Activated CD4-positive, alpha-beta T cell treated with anti-CD3 and anti-CD28 coated beads, Interleukin-2, Interleukin-4, amounts not matched to agents 100 ng/mL and 50 ng/mL, durations not matched to agents 16 hours and 8 hours (primary cell): ENCODE measurements around the gene TRAFD1.

ENCODE experiments used
- DNase-seq: peaks from one replicate; pipeline ENCODE4 v3.0.0-alpha.2; 2020; ENCODE audit warnings: low spot score

TRAFD1 gene

DNA sequence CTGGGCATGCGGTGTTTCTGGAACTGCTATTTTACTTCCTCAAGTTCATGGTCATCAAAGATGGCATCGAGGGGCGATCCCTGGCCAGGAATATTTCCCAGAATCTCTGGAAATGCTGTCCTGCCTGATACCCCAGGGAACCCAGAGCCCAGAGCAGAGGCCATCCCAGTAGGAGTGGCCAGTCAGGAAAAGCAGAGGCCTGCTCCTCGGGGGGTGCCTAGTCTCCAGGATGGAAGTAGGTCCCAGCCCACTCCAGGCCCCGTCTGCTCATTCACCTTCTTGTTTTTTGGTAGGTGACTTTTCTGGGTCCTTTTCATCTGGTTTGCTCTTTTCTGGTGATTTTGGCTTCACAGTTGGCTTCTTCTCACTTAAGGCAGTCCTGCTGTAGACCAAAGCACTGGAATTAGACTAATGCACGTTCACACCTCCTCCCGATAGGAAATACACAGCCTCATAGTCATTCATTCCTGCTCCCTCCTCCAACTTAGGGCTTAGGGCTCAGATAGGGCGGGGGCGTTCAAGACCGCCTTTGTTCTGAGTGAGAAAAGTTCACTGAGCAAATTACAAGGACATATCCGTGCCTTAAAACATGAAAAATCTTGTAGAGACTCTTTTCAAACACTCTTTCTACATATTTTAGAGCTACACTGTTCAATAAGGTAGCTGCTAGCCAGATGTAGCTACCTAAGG lies 51.1 kb downstream of the TRAFD1 start:
- no peak for DNase-seq

- DNase-seq = no peak
Measured at GRCh38 chr12:112178796-112179195, 53.4 kb downstream of the TRAFD1 start.

DNA sequence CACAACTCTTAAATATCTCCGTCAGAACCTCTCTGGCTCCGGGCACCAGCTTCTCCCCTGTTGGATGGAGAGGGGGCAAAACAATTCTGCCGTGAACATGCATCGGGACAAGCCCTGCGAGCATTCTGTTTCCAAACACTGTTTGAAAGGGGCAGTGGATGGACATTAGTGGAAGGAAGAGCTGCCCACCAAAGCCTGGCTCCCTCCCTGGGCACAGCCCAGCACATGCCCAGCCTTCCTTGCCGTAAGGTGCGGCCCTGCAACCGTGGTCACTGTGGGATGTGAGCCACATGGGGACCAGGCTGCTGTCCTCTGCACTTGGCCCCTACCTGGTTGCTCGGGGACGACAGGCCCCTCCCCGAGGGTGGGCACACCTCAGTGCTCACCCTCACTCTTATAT lies 54.0 kb downstream of the TRAFD1 start:
- DNase-seq = no peak

GRCh38 chr12:112179916-112180315 lies 54.6 kb downstream of the TRAFD1 start:
- DNase-seq = no peak

GRCh38 chr12:112180422-112180821 lies 55.1 kb downstream of the TRAFD1 start:
- no peak for DNase-seq

DNA sequence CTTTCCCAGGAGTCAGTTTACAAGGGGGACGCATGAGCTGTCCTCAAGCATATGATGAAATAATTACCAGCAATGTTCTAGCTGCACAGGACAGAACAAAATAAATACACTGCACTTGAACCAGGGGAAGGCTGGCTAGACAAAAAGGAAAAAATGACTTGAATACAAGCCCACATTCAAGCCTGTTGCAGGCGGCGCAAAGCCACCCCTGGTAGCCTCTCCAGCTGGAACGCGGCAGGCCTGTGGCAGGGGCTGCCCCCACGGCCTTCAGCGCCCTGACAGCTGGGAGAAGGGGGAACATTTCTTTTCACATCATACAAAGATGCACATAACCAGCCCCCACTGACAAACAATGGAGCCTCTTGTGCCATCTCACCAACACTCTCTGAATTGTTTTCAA lies 57.1 kb downstream of the TRAFD1 start:
- DNase-seq = no peak

DNA sequence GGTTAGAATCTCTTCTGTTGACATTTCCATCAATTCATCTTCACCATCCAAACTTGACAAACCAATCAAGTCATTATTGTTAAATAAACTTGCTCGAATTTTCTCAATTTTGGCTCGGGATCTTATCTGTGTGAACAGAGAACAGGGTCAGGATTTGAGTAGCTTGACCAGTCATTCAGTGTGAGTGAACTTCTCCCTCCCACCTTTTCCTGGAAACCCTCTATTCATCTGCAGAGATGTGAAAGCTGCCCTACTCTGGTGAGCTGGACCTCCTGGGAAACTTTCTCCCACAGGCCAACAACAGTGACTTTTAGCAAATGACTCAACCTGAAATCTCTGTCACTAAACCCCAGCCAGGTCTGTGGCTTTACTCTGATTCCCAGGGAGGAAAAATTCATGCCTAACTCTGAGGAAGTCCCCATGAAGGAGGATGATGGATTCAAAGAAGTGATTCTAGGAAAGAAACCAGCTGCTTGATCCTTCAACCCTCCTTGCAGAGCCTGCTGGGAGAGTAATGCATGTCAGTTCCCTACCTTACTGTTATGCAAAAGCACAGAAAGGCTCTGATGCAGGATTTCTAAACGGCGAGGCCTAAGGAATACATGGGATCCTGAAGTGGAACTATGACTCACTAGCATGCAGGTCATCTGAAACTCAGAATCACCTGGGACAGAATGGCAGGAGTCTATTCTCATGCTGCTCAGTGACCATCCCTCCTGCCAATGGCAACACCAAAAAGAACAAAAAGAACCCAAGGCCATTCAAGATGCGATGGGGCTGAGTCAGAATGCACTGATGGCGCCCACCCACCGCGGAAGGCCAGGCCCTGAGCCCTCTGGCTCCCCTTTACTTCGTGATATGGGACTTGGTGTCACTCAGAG lies 58.0 kb downstream of the TRAFD1 start:
- DNase-seq = peak; percentile 64

GRCh38 chr12:112184056-112184887 lies 58.9 kb downstream of the TRAFD1 start:
- DNase-seq = no peak

- no peak for DNase-seq
Measured at GRCh38 chr12:112185093-112185923, 59.9 kb downstream of the TRAFD1 start.

GRCh38 chr12:112188130-112188830 lies 62.9 kb downstream of the TRAFD1 start:
- no peak for DNase-seq

DNA sequence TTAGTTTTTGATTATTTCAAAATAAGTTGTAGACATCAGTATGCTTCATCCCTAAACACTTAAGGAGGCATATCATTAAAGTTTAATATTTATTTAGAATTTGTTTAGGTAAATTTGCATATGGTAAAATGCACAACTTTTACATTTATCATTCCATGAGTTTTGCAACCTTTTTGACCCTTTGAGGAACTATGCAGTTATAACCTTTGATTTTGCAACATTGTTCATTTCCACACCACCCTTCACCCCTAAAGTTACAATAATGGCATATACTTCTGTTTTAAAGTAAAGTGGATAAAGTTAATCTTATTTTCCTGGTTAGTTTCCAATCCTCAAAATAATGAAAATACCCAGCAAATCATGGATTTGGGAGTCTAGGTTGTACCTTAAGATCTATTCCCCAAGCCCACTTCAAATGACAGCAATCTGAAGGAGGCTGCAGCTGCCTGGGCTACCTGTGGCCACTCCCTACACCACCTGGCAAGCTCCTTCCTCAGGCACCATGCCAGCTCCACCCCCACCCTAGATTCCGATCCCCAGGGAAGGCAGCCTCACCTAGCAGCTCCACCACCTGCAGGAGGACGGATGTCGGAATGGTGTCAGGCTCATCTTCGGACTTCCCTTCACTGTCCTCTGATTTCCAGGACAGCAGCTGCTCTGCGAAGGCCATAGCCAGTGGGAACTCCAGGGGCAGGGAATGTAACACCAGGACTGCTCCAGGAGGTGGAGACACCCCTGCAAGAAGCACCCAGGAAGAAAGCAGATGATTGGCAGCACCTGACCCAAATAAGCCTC lies 65.1 kb downstream of the TRAFD1 start:
- no peak for DNase-seq

DNA sequence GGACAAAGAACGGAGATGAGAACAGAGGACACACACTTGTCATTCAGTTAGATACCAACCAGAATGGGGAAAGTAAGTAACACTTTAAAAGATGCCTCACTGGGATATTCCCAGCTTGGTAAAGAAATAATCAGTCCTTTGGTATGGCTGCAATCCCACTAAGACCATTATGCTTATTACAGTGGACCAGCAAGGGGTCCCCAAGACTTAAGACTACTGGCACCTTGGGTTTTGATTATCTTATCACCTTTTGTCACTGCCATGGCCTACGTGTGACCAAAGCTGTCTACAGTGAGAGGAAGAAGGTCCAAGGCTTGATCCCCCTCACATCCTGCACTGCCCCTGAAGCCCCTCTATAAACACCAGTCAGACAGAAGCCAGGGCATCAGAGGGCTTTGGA lies 65.8 kb downstream of the TRAFD1 start:
- DNase-seq = no peak

- DNase-seq = no peak
Measured at GRCh38 chr12:112191840-112192321, 66.5 kb downstream of the TRAFD1 start.

DNA sequence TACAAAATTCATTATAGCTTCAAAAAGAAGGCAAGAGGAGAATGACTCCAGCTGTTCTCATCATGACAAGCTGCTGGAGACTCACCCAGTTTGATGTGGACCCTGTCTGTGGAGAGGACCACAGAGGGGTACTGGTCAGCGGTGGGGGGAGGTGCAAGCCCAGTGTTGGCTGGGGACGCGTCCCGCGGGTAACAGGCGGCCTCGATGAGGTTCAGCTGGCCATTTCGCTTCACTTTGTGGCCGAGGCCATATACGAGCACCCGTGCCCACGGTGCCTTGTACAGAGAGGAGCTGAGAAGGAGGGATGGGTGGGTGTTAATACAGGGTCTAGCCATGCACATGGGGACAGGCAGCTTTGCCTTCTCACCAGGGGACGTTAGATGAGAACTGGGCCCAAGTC lies 67.1 kb downstream of the TRAFD1 start:
- no peak for DNase-seq

DNA sequence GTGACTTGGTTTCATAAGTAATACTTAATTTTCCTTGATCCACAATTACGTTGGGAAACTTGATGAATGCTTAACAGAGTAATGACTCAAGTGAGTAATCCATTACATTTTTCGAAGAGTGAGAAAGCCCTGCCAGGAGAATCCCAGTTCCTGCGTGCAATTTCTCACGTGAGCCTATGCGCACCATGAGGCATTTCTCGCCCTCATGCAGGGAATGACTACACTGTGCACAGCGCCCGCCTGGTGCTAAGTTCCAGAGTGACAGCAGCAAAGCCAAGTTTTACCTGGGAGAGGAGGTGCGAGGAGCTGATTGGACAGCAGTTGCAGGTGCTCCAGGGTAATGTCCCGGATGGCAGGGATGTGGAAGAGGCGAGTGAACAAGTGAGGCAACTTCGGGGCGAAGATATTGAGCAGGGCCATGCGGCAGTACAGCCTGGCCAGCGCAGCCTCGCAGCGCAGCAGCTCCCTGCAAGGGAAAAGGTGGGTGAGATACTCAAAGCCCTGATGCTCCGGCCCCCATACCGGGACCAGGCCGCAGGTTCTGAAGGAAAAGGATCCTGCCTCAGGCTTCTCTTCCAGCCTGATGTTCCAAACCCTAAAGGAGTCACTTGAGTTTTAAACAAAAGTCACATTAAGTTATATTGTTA lies 69.4 kb downstream of the TRAFD1 start:
- DNase-seq = no peak

DNA sequence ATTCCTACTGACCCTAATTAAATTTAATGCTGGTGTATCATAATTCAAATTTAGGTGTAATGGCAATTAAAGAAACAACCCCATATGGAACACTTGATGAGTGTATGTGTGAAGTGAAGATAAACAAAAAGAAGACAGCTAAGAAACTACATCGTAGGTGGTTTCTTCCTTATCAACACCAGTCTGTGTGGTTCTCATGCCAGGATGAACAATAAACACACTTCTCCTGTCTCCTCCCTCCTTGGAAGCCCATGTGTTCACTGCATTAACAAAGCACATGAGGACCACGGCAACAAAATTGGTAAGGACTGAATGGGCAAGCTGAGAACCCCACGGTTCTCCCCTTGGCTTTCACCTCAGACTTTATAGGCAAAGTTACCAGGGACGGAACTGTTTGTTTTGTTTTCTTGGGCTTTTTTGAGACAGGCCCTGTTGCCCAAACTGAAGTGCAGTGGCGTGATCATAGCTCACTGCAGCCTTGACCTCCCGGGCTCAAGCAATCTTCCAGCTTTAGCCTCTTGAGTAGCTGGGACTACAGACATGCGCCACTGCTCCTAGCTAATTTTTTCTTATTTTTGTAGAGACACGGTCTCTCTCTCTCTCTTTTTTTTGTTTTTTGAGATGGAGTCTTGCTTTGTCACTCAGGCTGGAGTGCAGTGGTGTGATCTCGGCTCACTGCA lies 71.0 kb downstream of the TRAFD1 start:
- no peak for DNase-seq

- peak; percentile 49 for DNase-seq
Measured at GRCh38 chr12:112198120-112198733, 72.9 kb downstream of the TRAFD1 start.

GRCh38 chr12:112199136-112199535 lies 73.8 kb downstream of the TRAFD1 start:
- DNase-seq = no peak
